ENCODE data around the gene ALKBH6.

DNA sequence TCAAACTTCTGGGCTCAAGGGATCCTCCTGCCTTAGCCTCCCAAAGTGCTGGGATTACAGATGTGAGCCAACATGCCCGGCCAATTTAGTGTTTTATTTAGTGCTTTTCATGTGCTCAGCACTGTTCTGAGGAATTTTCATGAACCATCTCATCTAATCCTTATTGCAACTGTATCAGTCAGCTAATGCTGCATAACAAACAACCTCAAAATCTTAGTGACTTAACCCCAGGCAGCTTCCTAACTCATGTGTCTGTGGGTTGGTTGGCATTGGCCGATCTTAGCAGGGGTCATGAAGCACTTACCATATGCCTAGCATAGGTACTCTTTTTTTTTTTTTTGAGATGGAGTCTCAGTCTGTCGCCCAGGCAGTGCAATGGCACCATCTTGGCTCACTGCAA lies 25.2 kb downstream of the ALKBH6 start:
- TF ChIP-seq CTCF (optimal IDR thresholded peaks at IDR 0.05 in 1 of 3, IDR thresholded peaks at IDR 0.05 in 1 of 3, conservative IDR thresholded peaks at IDR 0.05 in 1 of 3; ENCODE audit: extremely low read depth in 1 of 3, insufficient read depth in 2 of 3, low read length in 3 of 3): no peak
- no peak for TF ChIP-seq EZH2 (IDR thresholded peaks at IDR 0.05; ENCODE audit: low read length)
